Lower lobe of right lung (tissue), 2 donors: ENCODE results near the gene LCE3A. TPM values are rescaled to one million over a fixed set of nuclear protein-coding genes. Genes with fewer than 3 reads are reported as not detected.

ENCODE experiments used
- ATAC-seq, 2 donors: fragments of 200-7000 bp; cut with Tn5 transposase; one replicate each; pipeline ENCODE4 v1.9.1; 2020 to 2022; ENCODE audit warnings: mild to moderate bottlenecking in 2 of 2, moderate library complexity in 2 of 2
- DNase-seq: peaks from one replicate; pipeline ENCODE4 v3.0.0-alpha.2; 2020
- H3K27ac ChIP-seq: fragments of 200-600 bp; one replicate; pipeline ENCODE4 v1.8.0; 2022
- H3K27me3 ChIP-seq: fragments of 200-600 bp; one replicate; pipeline ENCODE4 v1.8.0; 2022; ENCODE audit warnings: low read depth
- H3K36me3 ChIP-seq: fragments of 200-600 bp; one replicate; pipeline ENCODE4 v1.8.0; 2022; ENCODE audit warnings: mild to moderate bottlenecking
- H3K4me1 ChIP-seq: fragments of 200-600 bp; one replicate; pipeline ENCODE4 v1.8.0; 2022
- H3K4me3 ChIP-seq: fragments of 200-600 bp; one replicate; pipeline ENCODE4 v1.8.0; 2022; ENCODE audit warnings: mild to moderate bottlenecking
- H3K9me3 ChIP-seq: fragments of 200-600 bp; one replicate; pipeline ENCODE4 v1.8.0; 2022
- CTCF ChIP-seq: fragments of 200-600 bp; IDR thresholded peaks from one replicate; pipeline ENCODE4 v1.8.0; 2022; ENCODE audit warnings: antibody characterized with exemption, mild to moderate bottlenecking
- intact Hi-C: fragments of 100-400 bp; cut with DNase I; formaldehyde crosslinking; loops from one replicate; pipeline ENCODE4 v1.11.0; 2022
- total RNA-seq: library from RNA; stranded (reverse); fragmentation: NEBNext Ultra II Directional; extraction: Animal tissue kit (Norgen Biotek cat#: 25700); gene quantifications from one replicate; pipeline ENCODE4 v1.2.1, GENCODE V29; 2021
- donor health status: DM: no; HTN: yes; CAD: no; lungs with severe emphysema.

Gene LCE3A
- total RNA-seq, 1 donor from 2014 or later: not detected

- Histone ChIP-seq H3K9me3 (no peaks in the 10 kb centered on the region), H3K4me3 (no peak overlapping the region), H3K27me3 (no peaks in the 10 kb centered on the region), H3K4me1 (no peaks in the 10 kb centered on the region), H3K36me3 (no peaks in the 10 kb centered on the region), H3K27ac (no peak overlapping the region)
- no peak for ATAC-seq
- DNase-seq: no peak
- intact Hi-C loops: no loop called here
- TF ChIP-seq CTCF: no peak
Measured at GRCh38 chr1:152577168-152577567, 45.7 kb downstream of the LCE3A start.

Other genes with a start within 250 kb of the LCE3A start
- not detected for gene CRNN, start 208.8 kb downstream of the LCE3A start, total RNA-seq
- not detected for gene LCE5A, start 112.3 kb downstream of the LCE3A start, total RNA-seq
- gene CRCT1, start 108.6 kb downstream of the LCE3A start, total RNA-seq: not detected
- gene LCE3E, start 56.3 kb downstream of the LCE3A start, total RNA-seq: not detected
- not detected for gene LCE3D, start 42.6 kb downstream of the LCE3A start, total RNA-seq
- not detected for gene LCE3C, start 22.9 kb downstream of the LCE3A start, total RNA-seq
- not detected for gene LCE3B, start 9.3 kb downstream of the LCE3A start, total RNA-seq
- gene LCE2D, start 40.3 kb upstream of the LCE3A start, total RNA-seq: not detected
- not detected for gene LCE2C, start 52.2 kb upstream of the LCE3A start, total RNA-seq
- not detected for gene LCE2B, start 63.0 kb upstream of the LCE3A start, total RNA-seq
- gene LCE2A, start 75.2 kb upstream of the LCE3A start, total RNA-seq: not detected
- gene LCE4A, start 85.1 kb upstream of the LCE3A start, total RNA-seq: not detected
- gene KPRP, start 134.9 kb upstream of the LCE3A start, total RNA-seq: not detected
- not detected for gene LCE1F, start 152.0 kb upstream of the LCE3A start, total RNA-seq
- gene LCE1E, start 163.2 kb upstream of the LCE3A start, total RNA-seq: not detected
- gene LCE1D, start 173.6 kb upstream of the LCE3A start, total RNA-seq: not detected
- gene LCE1C, start 183.5 kb upstream of the LCE3A start, total RNA-seq: not detected
- not detected for gene LCE1B, start 188.9 kb upstream of the LCE3A start, total RNA-seq
- not detected for gene LCE1A, start 204.4 kb upstream of the LCE3A start, total RNA-seq
- not detected for gene LCE6A, start 219.8 kb upstream of the LCE3A start, total RNA-seq
- not detected for gene LCE7A, start 236.9 kb upstream of the LCE3A start, total RNA-seq